ENCODE measurements around the gene MKRN3.
"Not testable (repeated sequence)": the region's sequence is repeated elsewhere in the genome, so short reads cannot be mapped to it uniquely, and the experiment has no call there.

Gene MKRN3

GRCh38 chr15:23589012-23589411, 23.5 kb downstream of the MKRN3 start:
- no peak for DNase-seq

DNA sequence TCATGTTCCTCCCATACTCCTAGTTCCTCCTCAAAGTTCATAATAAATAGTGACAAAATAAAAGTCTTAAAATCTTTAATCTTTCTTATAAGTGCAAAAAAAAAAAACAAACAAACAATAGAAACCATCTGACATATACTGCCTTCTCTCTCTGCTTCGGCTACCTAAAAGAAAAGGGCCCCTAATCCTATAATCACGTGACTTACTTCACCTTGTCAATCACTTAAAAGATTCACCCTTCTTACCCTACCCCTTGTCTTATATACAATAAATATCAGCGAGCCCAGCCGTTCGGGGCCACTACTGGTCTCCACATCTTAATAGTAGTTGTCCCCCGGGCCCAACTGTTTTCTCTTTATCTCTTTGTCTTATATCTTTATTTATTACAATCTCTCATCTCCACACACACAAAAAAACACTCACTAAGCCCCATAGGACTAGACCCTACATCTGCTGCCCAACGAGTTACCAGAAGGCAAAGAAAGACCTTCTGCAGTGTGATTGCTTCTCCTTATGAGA, 28.8 kb downstream of the MKRN3 start:
- DNase-seq: no peak

GRCh38 chr15:23595368-23595767, 29.9 kb downstream of the MKRN3 start:
- no peak for DNase-seq

GRCh38 chr15:23596736-23597135, 31.3 kb downstream of the MKRN3 start:
- no peak for DNase-seq

DNA sequence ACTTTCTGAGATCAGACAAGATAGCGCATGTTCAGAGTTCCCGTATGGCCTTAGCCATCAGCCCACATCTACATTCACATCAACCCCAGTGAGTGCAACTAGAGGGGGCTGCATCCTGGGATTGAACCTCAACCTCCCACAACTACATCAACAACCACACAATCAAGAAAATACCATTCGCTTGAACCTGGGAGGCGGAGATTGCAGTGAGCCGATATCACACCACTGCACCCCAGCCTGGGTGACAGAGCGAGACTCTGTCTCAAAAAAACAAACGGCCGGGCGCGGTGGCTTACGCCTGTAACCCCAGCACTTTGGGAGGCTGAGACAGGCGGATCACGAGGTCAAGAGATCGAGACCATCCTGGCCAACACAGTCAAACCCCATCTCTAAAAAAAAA, 31.8 kb downstream of the MKRN3 start:
- not testable (repeated sequence) for DNase-seq

DNA sequence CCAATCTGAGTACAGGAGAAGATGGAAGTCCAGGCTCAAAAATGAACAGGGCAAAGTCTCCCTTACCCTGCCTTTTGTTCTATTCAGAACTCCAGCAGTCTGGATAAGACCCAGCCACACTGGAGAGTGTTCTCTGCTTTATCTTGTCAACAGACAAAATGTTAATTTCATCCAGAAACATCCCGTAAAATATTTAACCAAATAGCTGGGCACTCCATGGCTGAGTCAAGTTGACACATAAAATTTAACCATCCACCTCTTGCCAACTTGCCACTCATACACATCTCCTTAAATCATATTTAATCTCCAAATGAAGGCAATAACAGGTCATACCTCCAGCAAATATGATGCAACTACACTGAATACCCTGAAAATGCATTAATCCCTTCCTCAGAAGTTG, 33.6 kb downstream of the MKRN3 start:
- DNase-seq: no peak

DNA sequence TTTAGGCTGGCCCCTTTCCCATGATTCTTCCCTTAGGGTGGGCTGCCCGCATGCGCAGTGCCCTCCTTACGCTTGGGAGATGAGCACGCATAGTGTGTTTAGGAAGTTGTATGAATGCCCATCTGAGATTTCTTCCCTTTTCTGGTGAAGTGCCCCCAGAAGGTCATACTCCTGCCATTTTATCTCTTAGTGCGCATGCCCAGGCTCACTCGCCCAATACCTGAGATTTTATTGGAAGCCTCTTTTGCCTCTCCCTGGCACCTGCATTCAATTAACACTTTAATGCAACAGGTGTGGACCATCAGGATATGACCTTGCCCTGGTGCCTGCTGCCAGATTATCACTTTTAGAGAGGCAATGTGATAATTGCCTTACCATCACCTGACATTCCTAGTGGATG, 36.6 kb downstream of the MKRN3 start:
- no peak for DNase-seq

DNA sequence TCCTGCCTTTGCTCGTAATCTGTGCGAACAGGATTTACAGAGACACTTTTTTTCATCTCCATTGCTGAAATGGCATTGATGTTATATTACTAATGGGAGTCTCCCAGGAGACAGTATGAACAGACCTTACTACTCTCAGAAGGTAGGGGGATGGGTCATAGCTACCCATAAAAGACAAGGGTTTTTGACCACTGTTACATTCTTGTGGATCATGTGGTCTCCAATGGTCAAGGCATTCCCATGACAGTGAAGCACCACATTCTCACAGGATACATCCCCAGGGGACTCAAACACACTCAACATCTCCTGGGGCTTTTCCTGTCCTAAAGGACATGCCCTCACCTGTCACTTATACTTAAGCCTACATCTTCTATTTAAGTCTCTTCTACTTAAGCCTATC, 40.8 kb downstream of the MKRN3 start:
- no peak for DNase-seq

- DNase-seq: no peak
These were observed 51.1 kb downstream of the MKRN3 start for GRCh38 chr15:23616536-23616935.
